GM12878 (cell line): ENCODE measurements around the gene SLC37A2. TPM values are rescaled to one million over a fixed set of nuclear protein-coding genes. Genes with fewer than 3 reads are reported as not detected.

Experiments used
- ATAC-seq: fragments of 200-7000 bp; cut with Tn5 transposase; 3 replicates; pipeline ENCODE4 v1.9.1; 2020; ENCODE audit warnings: mild to moderate bottlenecking, moderate library complexity
- BruUV-seq: library from RNA; stranded (reverse); fragments of 400-500 nt; replicated peaks from 2 replicates; lab custom pipeline; 2021; lab: Mats Ljungman, UMichigan
- CTCF ChIA-PET: fragments of 300-600 bp; sonication (Branson Sonifier 250); formaldehyde crosslinking; extraction: SDS; loops from one replicate; lab custom pipeline; 2021; ENCODE audit warnings: inconsistent platforms; lab: Yijun Ruan, JAX
- POLR2A ChIA-PET: fragments of 350-600 bp; formaldehyde crosslinking; extraction: SDS; loops from one replicate; lab custom pipeline; 2021; ENCODE audit warnings: inconsistent platforms; lab: Charles Lee
- RAD21 ChIA-PET: fragments of 300-600 bp; sonication (Branson Sonifier 250); formaldehyde crosslinking; loops from one replicate; lab custom pipeline; 2023; ENCODE audit warnings: antibody characterized with exemption; ENCODE audit not compliant: unreplicated experiment; lab: Charles Lee
- SMC1A ChIA-PET: fragments of 300-600 bp; sonication (Branson Sonifier 250); formaldehyde crosslinking; loops from one replicate; lab custom pipeline; 2023; ENCODE audit not compliant: unreplicated experiment, uncharacterized antibody; lab: Charles Lee
- DNase-seq: peaks from one replicate; pipeline ENCODE4 v3.0.0-alpha.2; 2011; ENCODE audit warnings: low read depth, low spot score
- FAIRE-seq: peaks from 3 replicates; lab custom pipeline; 2011; peaks lifted over from hg19 to GRCh38; lab: Jason Lieb, UNC
- H2AFZ ChIP-seq: 2 replicates; pipeline ENCODE4 v1.6.0; 2011; ENCODE audit warnings: low read depth, low read length, control low read depth; ENCODE audit not compliant: control insufficient read depth
- H3K27ac ChIP-seq: 2 replicates; pipeline ENCODE4 v1.5.1; 2011; ENCODE audit warnings: control low read depth; ENCODE audit not compliant: control insufficient read depth, insufficient read depth
- H3K27me3 ChIP-seq, 2 experiments: replicated peaks in 1 of 2; 2 replicates each; pipeline versions ENCODE4 v1.6.0 to v1.6.1; 2011; ENCODE audit warnings: low read length in 1 of 2; ENCODE audit not compliant: control insufficient read depth in 2 of 2, insufficient read depth in 2 of 2
- H3K36me3 ChIP-seq, 2 experiments: 2 replicates each; pipeline ENCODE4 v1.5.1; 2011; ENCODE audit warnings: low read length in 1 of 2; ENCODE audit not compliant: control insufficient read depth in 2 of 2, insufficient read depth in 2 of 2
- H3K4me1 ChIP-seq: 2 replicates; pipeline ENCODE4 v1.6.1; 2011; ENCODE audit warnings: mild to moderate bottlenecking, low read length, moderate library complexity, mixed read lengths; ENCODE audit not compliant: control insufficient read depth, insufficient read depth
- H3K4me2 ChIP-seq: 2 replicates; pipeline ENCODE4 v1.6.0; 2011; ENCODE audit warnings: control low read depth; ENCODE audit not compliant: control insufficient read depth, insufficient read depth
- H3K4me3 ChIP-seq: fragments of 200-600 bp; sonication (generic); 2 replicates; pipeline ENCODE4 v1.5.1; 2016
- H3K79me2 ChIP-seq: 2 replicates; pipeline ENCODE4 v1.6.0; 2011; ENCODE audit warnings: low read length; ENCODE audit not compliant: control insufficient read depth, insufficient read depth
- H3K9ac ChIP-seq: 2 replicates; pipeline ENCODE4 v1.8.0; 2011; ENCODE audit warnings: low read length, control low read depth, mixed read lengths; ENCODE audit not compliant: control insufficient read depth, insufficient read depth
- H3K9me3 ChIP-seq: replicated peaks from 3 replicates; pipeline ENCODE4 v1.5.1; 2011; ENCODE audit warnings: mild to moderate bottlenecking, low read length; ENCODE audit not compliant: control insufficient read depth, insufficient read depth
- H4K20me1 ChIP-seq: 2 replicates; pipeline ENCODE4 v1.6.0; 2011; ENCODE audit not compliant: control insufficient read depth, insufficient read depth
- ATF7 ChIP-seq: fragments of 450-650 bp; IDR thresholded peaks from 2 replicates; pipeline ENCODE4 v1.6.1; 2016; ENCODE audit warnings: low read depth, mild to moderate bottlenecking
- CBX5 ChIP-seq: sonication (generic); IDR thresholded peaks from 2 replicates; pipeline ENCODE4 v1.6.1; 2016; ENCODE audit warnings: low read depth, moderate library complexity, mild to moderate bottlenecking, inconsistent platforms
- CHD4 ChIP-seq: fragments of 200-600 bp; sonication (generic); IDR thresholded peaks from 2 replicates; pipeline ENCODE4 v1.6.1; 2016; ENCODE audit warnings: mild to moderate bottlenecking
- FOXK2 ChIP-seq: fragments of 450-650 bp; IDR thresholded peaks from 2 replicates; pipeline ENCODE4 v1.6.1; 2017; ENCODE audit warnings: mild to moderate bottlenecking, moderate library complexity
- GABPA ChIP-seq: IDR thresholded peaks from 2 replicates; pipeline ENCODE4 v1.6.1; 2014; ENCODE audit warnings: antibody characterized with exemption, low read depth, mild to moderate bottlenecking, inconsistent platforms
- GATAD2B ChIP-seq: fragments of 450-650 bp; conservative IDR thresholded peaks from 2 replicates; pipeline ENCODE4 v1.6.1; 2017; ENCODE audit warnings: low read depth, mild to moderate bottlenecking, moderate library complexity
- HCFC1 ChIP-seq: fragments of 150-350 bp; IDR thresholded peaks from 2 replicates; pipeline ENCODE4 v1.6.1; 2014; ENCODE audit warnings: low read length
- HDAC6 ChIP-seq: fragments of 200-600 bp; sonication (generic); IDR thresholded peaks from one replicate; pipeline ENCODE4 v1.8.0; 2017; ENCODE audit warnings: antibody characterized with exemption; ENCODE audit not compliant: unreplicated experiment
- IKZF1 ChIP-seq: fragments of 450-650 bp; conservative IDR thresholded peaks from 2 replicates; pipeline ENCODE4 v1.6.1; 2017; ENCODE audit warnings: antibody characterized with exemption, mild to moderate bottlenecking
- MTA3 ChIP-seq: IDR thresholded peaks from 2 replicates; pipeline ENCODE4 v1.6.1; 2012; ENCODE audit warnings: low read length, inconsistent platforms, borderline replicate concordance
- SMAD1 ChIP-seq: fragments of 450-650 bp; IDR thresholded peaks from 2 replicates; pipeline ENCODE4 v1.6.1; 2018; ENCODE audit warnings: mild to moderate bottlenecking, low read depth; ENCODE audit not compliant: partially characterized antibody
- SPI1 ChIP-seq: IDR thresholded peaks from 2 replicates; pipeline ENCODE4 v1.6.1; 2011; ENCODE audit warnings: low read depth, mild to moderate bottlenecking, low read length, moderate library complexity, borderline replicate concordance; ENCODE audit not compliant: insufficient read depth
- ZNF217 ChIP-seq: fragments of 450-650 bp; IDR thresholded peaks from 2 replicates; pipeline ENCODE4 v1.6.1; 2017; ENCODE audit warnings: antibody characterized with exemption, mild to moderate bottlenecking
- ZNF384 ChIP-seq: IDR thresholded peaks from 2 replicates; pipeline ENCODE4 v1.6.1; 2012; ENCODE audit warnings: low read depth, mild to moderate bottlenecking, low read length, improper control_type of control experiment, borderline replicate concordance
- WGBS: methylation state at CpG from one replicate; pipeline ENCODE4 v1.1.6; 2016; ENCODE audit warnings: low lambda C conversion rate; ENCODE audit not compliant: insufficient replicate concordance, insufficient coverage; ENCODE audit errors: missing lambda C conversion rate; 5-methylcytosine and 5-hydroxymethylcytosine counted together
- in situ Hi-C: fragments of 300-500 bp; cut with MboI; formaldehyde crosslinking; loops from 9 replicates; pipeline ENCODE4 v1.14.3; 2018; ENCODE audit warnings: mixed read lengths
- intact Hi-C: fragments of 100-400 bp; cut with micrococcal nuclease; formaldehyde crosslinking; loops from one replicate; pipeline ENCODE4 v1.14.2; 2022; ENCODE audit not compliant: unreplicated experiment
- polyA plus RNA-seq, 11 experiments: library from polyadenylated mRNA; depleted of rRNA in 4 of 11; unstranded in 6 of 11; stranded (reverse) in 5 of 11; fragments of >200 nt; fragmentation: Nextera tagmentation in 4 of 11; fragmentation: Illumina TruSeq in 1 of 11; extraction: Ambion mirVana in 4 of 11; extraction: Trizol in 1 of 11; gene quantifications; 1 replicate in 1 of 11; 2 replicates in 10 of 11; pipeline versions ENCODE4 v1.2.1 to v1.2.3, GENCODE V29; 2011 to 2016; ENCODE audit warnings: inconsistent platforms in 2 of 11, missing spikeins in 2 of 11, low read depth in 1 of 11
- total RNA-seq, 4 experiments: library from RNA; depleted of rRNA in 3 of 4; stranded (reverse); fragments of >200 nt in 3 of 4; fragmentation: Illumina TruSeq in 1 of 4; extraction: Trizol in 1 of 4; gene quantifications; 2 replicates each; pipeline versions ENCODE4 v1.2.1 to v1.2.3, GENCODE V29; 2013 to 2021
- TF ChIP-seq, protein P1 (sequence below): fragments of 450-650 bp; IDR thresholded peaks from 2 replicates; pipeline ENCODE4 v1.6.1; 2017; ENCODE audit warnings: mild to moderate bottlenecking
- TF ChIP-seq, protein P2 (sequence below): fragments of 450-650 bp; IDR thresholded peaks from 2 replicates; pipeline ENCODE4 v1.6.1; 2016; ENCODE audit warnings: mild to moderate bottlenecking

Gene SLC37A2
- total and polyA plus RNA-seq, 10 of the 15 experiments (the other 5 are each of a cell fraction or from before 2014, with no cell fraction given) = 0.26 to 9.8 (median 2.0) TPM

DNA sequence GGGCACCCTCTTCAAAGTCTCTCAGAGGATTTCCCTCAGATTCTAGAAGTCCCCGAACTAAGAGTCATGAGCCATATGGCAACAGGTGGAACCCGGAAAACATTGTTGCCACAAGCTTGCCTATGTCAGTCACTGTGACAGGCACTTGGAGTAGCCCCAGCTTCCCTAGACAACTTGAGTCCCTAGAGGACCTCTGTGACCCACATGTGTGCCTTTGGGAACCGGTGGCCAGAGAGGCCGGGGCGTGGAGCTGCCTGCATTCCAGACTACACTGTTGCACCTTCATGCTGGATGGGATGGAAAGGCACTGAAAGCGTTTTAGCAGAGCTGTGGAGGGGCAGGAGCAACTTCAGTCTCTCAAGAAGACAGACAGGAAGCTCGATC lies 12.1 kb downstream of the SLC37A2 start:
- FAIRE-seq (no peak), ATAC-seq (no peak), DNase-seq (no peak)
- Histone ChIP-seq H3K9me3 (no peaks in the 10 kb centered on the region), H3K36me3 (no peaks in the 10 kb centered on the region), H4K20me1 (no peaks in the 10 kb centered on the region), H3K27ac (no peak overlapping the region), H3K4me2 (no peak overlapping the region), H3K4me1 (peaks cover 39% of the 10 kb centered on the region), H2AFZ (no peak overlapping the region), H3K27me3 (no peaks in the 10 kb centered on the region), H3K79me2 (no peaks in the 10 kb centered on the region), H3K4me3 (no peak overlapping the region), H3K9ac (no peak overlapping the region)
- ChIA-PET RAD21 (interaction anchor here (0.6 to 0.8 kb wide), 2 partner anchors 32 to 35 kb away, joined by 3 to 4 read pairs; no protein-coding TSS in a partner anchor), SMC1A (interaction anchor here (5.0 kb wide), 1 partner anchor 11 kb away, joined by 36 read pairs; the partner anchor contains the start of gene SLC37A2), CTCF (interaction anchor here (0.6 to 1.3 kb wide), 5 partner anchors 14 to 67 kb away, joined by 3 to 8 read pairs (median 3); no protein-coding TSS in a partner anchor), POLR2A (no interaction called here)
- no peak for TF ChIP-seq GABPA
- no peak for TF ChIP-seq CHD4
- TF ChIP-seq SMAD1 = no peak
- TF ChIP-seq HDAC6 = no peak
- in situ Hi-C loops = no loop called here
- BruUV-seq = no TSS peak
- intact Hi-C loops = no loop called here
- WGBS = 77% methylated on average over 7 of the region's 7 CpGs

DNA sequence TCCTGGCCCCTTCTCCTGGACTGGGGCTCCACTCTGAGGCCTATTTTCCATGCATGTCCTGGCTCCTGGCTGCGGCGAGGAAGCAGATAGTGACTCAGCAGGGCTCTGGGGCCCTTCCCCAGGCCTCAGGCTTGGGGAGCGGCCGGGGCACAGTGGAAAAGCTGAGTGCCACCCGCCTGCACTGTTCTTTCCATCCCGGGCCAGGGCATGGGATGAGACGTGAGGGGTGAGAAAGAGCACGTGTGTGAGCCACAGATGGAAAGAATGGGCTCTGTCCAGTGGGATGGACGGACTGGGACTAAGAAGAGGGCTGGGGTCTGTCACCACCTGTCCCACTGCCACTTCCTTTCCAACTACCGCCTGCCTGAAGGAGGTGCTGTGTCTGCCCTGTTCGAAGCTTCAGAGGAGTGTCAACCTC lies 12.8 kb downstream of the SLC37A2 start:
- no peak overlapping the region for H2AFZ ChIP-seq
- H3K9ac ChIP-seq = no peak overlapping the region
- H3K36me3 ChIP-seq = no peaks in the 10 kb centered on the region
- no peaks in the 10 kb centered on the region for H3K79me2 ChIP-seq
- H3K4me3 ChIP-seq = no peak overlapping the region
- H3K9me3 ChIP-seq = no peaks in the 10 kb centered on the region
- FAIRE-seq (no peak), DNase-seq (no peak), ATAC-seq (no peak)
- CTCF ChIA-PET = interaction anchor here (1.3 kb wide), 1 partner anchor 15 kb away, joined by 8 read pairs; no protein-coding TSS in a partner anchor
- BruUV-seq = no TSS peak
- no peaks in the 10 kb centered on the region for H4K20me1 ChIP-seq
- H3K27ac ChIP-seq = no peak overlapping the region
- RAD21 ChIA-PET = interaction anchor here (0.8 kb wide), 1 partner anchor 34 kb away, joined by 4 read pairs; no protein-coding TSS in a partner anchor
- in situ Hi-C loops (no loop called here), intact Hi-C loops (no loop called here)
- POLR2A ChIA-PET = no interaction called here
- SMC1A ChIA-PET = interaction anchor here (5.0 kb wide), 1 partner anchor 12 kb away, joined by 36 read pairs; the partner anchor contains the start of gene SLC37A2
- peaks cover 32% of the 10 kb centered on the region for H3K4me1 ChIP-seq
- WGBS = 68% methylated on average over 11 of the region's 11 CpGs
- H3K27me3 ChIP-seq = no peaks in the 10 kb centered on the region
- H3K4me2 ChIP-seq = no peak overlapping the region
- no peak for TF ChIP-seq ZNF384
- TF ChIP-seq SPI1 = no peak
- TF ChIP-seq, protein P1, sequence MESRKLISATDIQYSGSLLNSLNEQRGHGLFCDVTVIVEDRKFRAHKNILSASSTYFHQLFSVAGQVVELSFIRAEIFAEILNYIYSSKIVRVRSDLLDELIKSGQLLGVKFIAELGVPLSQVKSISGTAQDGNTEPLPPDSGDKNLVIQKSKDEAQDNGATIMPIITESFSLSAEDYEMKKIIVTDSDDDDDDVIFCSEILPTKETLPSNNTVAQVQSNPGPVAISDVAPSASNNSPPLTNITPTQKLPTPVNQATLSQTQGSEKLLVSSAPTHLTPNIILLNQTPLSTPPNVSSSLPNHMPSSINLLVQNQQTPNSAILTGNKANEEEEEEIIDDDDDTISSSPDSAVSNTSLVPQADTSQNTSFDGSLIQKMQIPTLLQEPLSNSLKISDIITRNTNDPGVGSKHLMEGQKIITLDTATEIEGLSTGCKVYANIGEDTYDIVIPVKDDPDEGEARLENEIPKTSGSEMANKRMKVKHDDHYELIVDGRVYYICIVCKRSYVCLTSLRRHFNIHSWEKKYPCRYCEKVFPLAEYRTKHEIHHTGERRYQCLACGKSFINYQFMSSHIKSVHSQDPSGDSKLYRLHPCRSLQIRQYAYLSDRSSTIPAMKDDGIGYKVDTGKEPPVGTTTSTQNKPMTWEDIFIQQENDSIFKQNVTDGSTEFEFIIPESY = no peak
- TF ChIP-seq ZNF217 = no peak
- no peak for TF ChIP-seq FOXK2
- no peak for TF ChIP-seq IKZF1
- TF ChIP-seq GATAD2B = no peak
- TF ChIP-seq ATF7 = no peak
- TF ChIP-seq GABPA = no peak
- TF ChIP-seq HCFC1 = no peak
- no peak for TF ChIP-seq CBX5
- no peak for TF ChIP-seq MTA3
- TF ChIP-seq, protein P2, sequence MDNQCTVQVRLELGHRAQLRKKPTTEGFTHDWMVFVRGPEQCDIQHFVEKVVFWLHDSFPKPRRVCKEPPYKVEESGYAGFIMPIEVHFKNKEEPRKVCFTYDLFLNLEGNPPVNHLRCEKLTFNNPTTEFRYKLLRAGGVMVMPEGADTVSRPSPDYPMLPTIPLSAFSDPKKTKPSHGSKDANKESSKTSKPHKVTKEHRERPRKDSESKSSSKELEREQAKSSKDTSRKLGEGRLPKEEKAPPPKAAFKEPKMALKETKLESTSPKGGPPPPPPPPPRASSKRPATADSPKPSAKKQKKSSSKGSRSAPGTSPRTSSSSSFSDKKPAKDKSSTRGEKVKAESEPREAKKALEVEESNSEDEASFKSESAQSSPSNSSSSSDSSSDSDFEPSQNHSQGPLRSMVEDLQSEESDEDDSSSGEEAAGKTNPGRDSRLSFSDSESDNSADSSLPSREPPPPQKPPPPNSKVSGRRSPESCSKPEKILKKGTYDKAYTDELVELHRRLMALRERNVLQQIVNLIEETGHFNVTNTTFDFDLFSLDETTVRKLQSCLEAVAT = no peak
